Loucy (cell line): ENCODE results near the gene NDUFB5.

Experiments used
- EZH2phosphoT487 ChIP-seq: fragments of 200-600 bp; IDR thresholded peaks from 2 replicates; pipeline ENCODE4 v1.6.1; 2018; ENCODE audit warnings: antibody characterized with exemption, mild to moderate bottlenecking, moderate library complexity, borderline replicate concordance
- TF ChIP-seq, protein P1 (sequence below): fragments of 200-600 bp; sonication (generic); conservative IDR thresholded peaks from 2 replicates; pipeline ENCODE4 v1.5.1; 2014; ENCODE audit warnings: mild to moderate bottlenecking, antibody characterized with exemption, low read length

DNA sequence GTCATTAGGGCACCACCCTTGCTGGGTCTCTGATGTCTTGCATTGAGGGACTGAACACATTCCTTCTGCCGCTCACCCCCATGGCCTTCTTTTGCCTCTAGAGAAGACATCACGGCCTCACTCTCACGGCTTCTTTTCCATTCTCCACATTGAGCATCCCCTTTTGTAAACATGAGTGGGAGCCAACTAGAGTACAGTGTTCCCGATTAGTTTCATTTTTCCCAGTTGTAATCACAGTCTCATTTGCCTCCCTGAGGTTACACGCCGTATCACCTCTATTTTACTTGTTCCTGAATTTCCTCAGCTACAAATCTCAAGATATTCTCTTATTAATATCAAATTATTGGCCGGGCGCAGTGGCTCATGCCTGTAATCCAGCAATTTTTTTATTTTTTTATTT is 65.7 kb downstream of the NDUFB5 start:
- TF ChIP-seq, protein P1, sequence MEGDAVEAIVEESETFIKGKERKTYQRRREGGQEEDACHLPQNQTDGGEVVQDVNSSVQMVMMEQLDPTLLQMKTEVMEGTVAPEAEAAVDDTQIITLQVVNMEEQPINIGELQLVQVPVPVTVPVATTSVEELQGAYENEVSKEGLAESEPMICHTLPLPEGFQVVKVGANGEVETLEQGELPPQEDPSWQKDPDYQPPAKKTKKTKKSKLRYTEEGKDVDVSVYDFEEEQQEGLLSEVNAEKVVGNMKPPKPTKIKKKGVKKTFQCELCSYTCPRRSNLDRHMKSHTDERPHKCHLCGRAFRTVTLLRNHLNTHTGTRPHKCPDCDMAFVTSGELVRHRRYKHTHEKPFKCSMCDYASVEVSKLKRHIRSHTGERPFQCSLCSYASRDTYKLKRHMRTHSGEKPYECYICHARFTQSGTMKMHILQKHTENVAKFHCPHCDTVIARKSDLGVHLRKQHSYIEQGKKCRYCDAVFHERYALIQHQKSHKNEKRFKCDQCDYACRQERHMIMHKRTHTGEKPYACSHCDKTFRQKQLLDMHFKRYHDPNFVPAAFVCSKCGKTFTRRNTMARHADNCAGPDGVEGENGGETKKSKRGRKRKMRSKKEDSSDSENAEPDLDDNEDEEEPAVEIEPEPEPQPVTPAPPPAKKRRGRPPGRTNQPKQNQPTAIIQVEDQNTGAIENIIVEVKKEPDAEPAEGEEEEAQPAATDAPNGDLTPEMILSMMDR = no peak
- no peak for TF ChIP-seq EZH2phosphoT487
